Measurements from ENCODE around the gene KCNH8.

Gene KCNH8

DNA sequence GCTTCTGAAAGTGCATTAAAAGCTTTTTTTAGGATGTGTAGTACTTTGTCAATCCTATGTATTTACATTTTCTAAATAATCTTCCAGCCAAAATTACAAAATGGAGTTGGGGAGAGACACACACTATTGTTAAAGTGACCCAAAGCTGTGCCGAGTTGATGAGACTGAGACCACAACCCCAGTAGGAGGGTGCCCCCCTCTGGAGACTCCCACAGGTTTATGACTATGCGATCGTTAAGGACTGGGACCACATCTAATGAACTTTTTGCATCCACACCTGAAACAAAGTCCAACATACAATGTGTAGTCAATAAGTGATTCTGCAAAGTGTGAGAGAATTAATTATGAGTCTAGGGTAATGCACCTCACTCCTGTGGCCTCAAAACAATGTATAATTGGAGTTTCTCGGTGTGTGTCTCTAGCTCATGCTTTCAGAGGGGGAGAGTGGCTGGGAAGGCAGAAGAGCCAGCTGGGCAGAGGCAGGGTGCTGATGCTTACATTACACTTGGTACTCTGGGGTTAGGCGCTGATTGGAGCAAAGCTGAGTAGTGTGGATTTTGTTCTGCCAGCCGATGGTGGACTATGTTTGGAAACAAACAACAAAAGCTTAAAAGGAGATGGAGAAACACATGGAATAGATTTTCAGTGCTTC, 102.8 kb downstream of the KCNH8 start:
- no peak for DNase-seq (ENCODE audit: low read depth)

DNA sequence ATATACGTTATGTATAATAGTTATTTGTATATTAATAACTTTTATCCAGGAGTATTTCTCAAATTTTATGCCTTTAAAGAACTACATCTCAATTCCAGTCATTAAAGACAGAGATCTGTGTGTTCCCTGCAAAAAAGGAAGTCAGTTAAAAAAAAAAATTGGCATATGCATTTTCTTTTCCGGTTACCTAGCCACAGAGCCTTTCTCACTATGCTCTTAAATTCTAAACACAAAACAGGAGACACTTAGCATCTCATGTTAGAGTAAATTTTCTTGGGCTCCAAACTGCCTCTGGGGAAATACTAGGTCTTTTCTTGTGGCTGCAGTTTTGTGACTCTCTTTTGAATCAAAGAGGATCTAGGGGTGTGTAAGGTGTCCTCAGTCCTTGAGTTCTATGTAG, 105.9 kb downstream of the KCNH8 start:
- no peak for DNase-seq (ENCODE audit: low read depth)

DNA sequence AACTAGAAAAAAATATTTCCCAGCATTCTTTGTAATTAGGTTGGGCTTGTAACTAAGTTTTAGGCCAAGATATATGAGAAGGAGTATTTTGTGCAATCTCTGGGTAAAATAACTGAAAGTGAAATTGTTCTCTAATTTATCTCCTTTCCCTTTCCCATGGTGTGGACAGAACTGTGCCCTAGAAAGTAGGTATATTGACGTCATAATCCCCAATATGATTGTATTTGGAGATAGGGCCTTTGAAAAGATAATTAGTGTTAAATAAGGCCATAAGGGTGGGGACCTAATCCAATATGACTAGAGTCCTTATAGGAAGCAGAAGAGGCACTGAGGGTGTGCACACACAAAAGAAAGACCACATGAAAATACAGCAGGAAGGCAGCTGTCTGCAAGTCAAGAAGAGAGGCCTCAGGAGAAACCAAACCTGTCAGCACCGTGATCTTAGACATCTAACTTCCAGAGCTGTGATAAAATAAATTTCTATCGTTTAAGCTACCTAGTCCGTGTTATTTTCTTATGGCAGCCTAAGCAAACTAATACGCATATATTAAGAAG, 106.6 kb downstream of the KCNH8 start:
- no peak for DNase-seq (ENCODE audit: low read depth)

DNA sequence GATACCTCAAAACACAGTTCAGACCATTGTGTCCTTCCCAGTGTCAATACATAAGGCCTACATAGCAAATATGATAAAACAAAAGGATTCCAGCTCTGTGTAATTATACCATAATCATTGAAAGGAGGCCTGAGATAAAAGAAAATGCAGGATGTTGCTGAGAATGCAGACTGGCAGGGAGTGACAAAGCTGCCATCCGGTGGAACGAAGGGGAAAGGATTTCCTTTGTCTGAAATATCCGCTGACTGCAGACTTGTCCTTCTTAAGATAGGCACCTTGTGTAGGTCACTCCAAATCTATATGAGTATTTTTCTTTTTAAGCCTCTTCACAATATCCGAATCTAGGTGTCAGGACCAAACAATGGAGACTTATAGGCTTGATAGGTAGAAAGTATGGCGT, 108.0 kb downstream of the KCNH8 start:
- DNase-seq (ENCODE audit: low read depth): no peak

DNA sequence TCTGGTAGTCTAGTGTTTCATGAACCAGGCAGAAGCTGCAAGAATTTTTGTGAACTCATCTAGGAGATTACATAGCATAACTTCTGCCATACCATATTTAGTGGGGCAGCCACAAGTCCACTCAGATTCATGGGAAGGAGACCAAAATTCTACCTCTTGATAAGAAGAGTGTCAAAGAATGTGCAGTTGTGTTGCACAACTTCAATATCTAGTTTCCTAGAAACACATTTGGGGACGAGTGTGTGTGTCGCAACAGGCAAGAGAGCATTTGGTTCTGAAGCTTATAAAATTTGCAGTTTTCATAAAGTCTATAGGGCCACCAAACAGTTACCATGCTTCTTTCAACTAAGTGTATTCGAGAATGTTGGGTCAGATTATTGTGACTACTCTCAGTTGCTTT, 115.3 kb downstream of the KCNH8 start:
- DNase-seq (ENCODE audit: low read depth): no peak

DNA sequence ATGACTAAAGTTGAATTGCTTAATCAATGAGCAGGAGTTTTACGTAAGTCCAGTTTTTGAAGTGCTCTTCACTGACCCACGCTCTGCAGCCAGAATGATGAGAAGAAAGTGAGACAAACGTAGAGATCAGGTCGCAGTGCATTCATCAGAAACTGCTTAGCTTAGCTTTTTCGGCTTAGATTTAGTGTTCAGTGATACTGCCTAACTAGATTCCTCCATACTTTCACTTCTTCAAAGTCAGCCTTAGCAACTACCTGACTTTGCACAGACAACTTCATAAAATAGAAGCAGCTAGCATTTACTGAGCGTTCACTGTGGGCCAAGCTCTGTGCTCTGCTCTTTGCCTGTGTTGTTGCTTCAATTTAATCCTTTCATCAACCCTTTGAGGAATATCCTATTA, 116.1 kb downstream of the KCNH8 start:
- DNase-seq (ENCODE audit: low read depth): no peak

DNA sequence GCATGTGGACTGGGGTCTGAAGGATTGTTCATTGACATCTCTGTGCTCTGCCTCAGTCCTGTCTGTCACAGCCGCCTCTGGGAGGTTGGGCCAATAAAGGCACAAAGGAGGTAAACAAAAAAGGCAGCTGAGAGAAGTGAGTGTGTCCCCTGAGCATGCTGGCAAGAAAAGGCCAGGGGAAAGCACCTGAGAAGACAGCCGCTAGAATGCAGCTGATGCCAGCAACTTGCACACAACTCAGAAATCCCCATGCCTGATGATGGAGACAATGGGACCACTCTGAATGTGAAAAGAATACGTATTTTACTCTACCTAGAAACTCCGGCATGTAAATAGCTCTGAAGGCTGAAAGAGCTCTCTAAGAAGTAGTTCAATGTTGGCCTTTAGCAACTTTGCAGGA, 118.7 kb downstream of the KCNH8 start:
- no peak for DNase-seq (ENCODE audit: low read depth)

DNA sequence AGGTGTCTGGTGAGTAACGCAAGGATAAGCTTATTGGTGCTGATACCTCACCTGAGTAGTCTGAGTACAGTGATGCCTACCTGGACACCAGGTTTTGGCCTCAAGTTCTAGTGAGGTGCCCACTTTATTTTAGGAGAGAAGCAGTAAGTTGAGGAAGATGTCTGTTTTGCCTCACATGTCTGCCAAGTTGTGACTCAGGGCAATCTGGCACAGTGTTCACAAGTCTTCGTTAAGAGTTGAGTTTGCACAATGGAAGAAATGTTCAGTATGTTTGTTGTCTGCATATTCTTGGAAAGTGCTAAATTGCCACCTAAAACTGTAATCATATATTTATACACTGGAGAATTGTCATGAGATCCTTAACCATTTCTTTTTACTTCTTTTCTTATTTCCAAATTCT, 122.2 kb downstream of the KCNH8 start:
- no peak for DNase-seq (ENCODE audit: low read depth)

DNA sequence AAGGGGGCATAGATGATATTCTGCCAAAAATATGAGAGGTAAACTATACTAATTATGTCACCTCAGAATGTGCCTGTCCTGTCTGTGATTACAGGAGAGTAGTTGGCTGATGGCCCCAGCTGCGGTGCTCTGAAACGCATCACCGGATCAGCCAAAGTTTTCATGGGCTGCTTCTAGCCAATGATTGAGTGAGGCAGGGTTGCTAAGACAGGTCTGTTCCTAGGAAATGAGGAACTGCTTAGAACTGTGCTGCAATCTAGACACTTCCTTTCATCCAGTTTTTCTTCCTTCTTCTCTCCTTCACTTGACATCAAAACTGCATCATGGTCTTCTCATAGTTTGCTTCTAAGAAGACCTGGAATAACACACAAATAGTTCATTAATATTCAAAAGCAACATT, 124.0 kb downstream of the KCNH8 start:
- no peak for DNase-seq (ENCODE audit: low read depth)

DNA sequence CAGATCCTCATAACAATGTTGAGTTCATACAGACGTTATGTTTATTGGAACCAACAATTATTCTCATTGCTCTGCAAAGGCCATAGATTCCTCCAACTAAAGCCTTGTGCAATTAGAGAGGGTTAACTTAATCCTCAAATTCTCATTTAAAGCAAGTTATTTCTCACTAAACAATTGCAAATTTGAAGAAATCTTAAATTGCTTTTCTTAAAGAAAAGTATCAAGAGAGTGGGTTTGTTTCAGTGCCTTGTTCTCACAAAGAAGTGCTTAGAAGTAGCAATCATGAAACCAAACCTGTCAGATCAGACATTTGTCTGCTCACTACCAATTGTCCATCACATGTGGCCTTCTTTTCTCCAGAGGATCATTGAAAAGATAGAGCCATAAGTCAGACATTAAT, 124.8 kb downstream of the KCNH8 start:
- DNase-seq (ENCODE audit: low read depth): no peak

DNA sequence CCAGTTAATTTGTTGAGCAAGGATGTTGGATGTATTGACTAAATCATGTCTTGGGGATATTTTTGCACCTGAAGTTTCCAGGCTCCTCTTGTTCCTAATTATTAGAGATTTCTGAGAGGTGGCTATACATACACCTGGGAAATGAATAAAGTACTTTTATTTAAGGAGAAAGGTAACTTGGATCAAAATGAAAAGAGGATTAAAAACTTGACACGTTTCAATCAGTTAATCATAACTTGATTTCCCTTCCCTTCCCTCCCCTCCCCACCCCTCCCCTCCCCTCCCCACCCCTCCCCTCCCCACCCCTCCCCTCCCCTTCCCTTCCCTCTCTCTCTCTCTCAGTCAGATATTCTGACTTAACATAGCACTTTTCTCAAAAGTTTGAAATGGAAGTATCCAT, 126.3 kb downstream of the KCNH8 start:
- no peak for DNase-seq (ENCODE audit: low read depth)

DNA sequence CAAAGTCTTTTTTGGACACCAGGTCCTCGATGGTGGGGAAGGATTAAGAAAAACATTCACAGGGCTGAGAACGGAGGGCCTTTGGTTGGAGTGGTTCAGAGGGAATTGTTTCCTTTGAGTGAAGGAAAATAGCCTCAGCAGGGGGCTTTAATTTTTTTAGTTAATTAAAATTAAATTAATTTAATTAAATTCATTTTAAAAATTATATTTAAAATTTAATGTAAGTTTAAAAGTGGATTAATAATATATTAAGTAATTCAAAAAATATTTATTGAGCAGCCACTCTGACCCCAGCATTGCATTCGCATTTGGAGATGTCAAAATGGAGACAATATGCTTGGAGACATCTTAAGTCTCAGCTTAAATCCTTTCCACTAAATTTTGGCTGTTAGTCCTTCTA, 136.7 kb downstream of the KCNH8 start:
- DNase-seq (ENCODE audit: low read depth): no peak

DNA sequence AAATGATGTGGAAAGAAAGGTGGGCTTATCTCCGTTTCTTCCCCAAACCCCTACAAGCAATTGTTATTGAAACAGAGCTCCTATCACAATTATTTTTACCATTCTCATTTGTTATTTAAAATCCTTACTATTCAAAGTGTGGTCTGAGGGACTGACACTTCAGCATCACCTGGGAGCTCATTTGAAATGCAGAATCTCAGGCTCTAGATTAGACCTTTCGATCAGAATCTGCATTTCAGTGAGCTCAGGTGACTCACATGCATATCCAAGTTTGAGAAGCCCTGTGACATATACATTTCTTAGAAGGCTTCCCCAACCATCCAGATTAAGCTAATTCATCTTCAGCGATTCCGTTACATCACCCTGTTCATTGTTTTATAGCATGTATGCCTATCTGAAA, 145.0 kb downstream of the KCNH8 start:
- DNase-seq (ENCODE audit: low read depth): no peak

DNA sequence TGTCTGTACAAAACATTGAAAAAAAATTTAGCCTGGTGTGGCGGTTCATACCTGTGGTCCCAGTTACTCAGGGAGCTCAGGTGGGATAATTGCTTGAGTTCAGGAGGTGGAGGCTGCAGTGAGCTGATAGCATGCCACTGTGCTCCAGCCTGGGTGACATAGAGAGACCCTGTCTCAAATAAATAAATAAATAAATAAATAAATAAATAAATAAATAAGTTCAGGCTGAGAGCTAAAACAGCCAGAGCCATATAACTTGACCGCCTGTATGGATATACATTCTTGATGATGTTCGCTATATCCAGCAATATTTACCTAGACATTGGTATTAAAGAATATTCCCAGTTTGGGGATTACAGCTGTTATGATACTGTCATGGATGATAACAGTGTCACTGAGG, 146.9 kb downstream of the KCNH8 start:
- no peak for DNase-seq (ENCODE audit: low read depth)

DNA sequence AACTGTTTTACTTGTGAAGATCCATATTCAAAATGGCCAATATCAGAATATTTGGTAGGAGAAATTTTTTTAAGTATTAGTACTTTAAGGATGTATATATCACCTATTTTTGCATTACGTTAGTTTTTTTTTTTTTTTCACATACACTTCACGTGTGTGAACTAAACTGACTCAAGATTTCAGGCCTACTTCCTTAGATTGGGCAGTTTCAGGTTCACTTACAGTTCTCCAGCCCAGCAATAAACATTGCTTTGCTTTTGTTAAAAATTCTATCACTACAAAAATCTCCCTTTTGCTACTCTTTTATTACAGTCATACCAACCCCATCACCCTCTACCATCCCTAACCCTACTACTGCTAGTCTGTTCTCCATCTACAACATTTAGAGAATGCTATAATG, 183.6 kb downstream of the KCNH8 start:
- DNase-seq (ENCODE audit: low read depth): no peak

DNA sequence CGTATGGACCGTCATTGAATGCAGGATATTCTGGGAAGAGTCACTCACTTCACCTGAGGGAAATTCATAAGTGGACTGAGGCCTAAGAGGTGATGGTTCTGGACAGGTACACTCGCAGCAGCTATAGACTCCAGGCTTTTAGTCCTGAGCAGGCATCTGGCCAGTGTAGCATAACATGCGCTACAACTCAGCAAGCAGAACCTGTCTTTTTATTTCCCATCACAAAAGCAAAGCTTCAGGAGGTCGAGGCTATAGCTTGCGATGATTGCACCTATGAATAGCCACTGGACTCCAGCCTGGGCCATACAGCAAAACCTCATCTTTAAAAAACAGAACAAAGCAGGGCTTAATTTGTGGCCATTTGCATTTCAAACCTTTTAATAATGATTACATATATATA, 185.8 kb downstream of the KCNH8 start:
- DNase-seq (ENCODE audit: low read depth): no peak

DNA sequence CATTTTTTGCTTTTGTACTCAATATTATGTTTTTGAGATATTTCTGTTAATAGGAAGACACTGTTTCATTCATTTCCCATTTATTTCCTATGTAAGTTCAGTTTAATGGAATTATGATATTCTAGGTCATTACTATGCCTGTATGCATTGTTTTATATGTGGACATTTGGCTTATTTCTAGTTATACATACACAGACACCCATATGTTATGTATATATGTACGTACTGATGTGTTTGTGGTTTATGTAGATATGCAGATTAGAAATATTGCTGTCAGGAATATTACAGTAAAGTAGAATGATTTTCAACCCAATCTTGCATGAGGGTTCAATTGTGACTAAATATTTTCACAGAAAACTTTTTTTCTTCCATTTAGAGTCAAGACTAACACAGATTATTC, 190.5 kb downstream of the KCNH8 start:
- no peak for DNase-seq (ENCODE audit: low read depth)

DNA sequence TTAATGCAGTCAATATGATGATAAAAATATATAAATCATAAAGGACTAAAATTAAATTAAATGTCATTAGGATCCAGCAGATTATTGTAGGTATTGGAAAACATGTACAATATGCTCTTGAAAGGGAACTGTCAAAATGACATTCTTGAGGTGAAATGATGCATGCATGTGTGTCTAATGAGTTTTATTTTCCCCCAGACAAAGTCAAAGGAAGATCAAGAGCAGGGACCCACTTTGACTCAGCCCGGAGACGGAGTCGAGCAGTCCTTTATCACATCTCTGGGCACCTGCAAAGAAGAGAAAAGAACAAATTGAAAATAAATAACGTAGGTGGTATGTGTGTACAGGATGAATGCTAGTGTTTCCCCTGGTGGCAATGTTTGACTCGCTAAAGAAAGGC, 194.1 kb downstream of the KCNH8 start:
- no peak for DNase-seq (ENCODE audit: low read depth)

DNA sequence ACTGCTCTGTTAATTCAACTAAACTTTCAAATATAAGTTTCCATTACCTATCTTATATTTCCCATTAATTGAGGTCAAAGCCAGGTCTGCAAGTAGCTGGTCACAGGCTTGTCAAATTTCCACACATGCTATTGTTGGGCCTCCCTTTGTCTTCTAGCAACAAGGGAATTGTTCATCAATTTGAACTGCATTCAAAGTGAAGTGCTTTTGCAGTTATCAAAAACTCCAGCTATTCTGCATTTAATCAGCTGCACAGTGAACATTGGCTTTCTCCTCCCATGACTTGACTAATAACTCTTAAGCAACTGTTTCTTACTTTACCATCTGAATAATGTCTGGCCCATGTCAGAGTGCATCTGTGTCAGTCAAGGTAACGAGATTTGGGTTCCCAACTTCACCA, 198.4 kb downstream of the KCNH8 start:
- DNase-seq (ENCODE audit: low read depth): no peak

DNA sequence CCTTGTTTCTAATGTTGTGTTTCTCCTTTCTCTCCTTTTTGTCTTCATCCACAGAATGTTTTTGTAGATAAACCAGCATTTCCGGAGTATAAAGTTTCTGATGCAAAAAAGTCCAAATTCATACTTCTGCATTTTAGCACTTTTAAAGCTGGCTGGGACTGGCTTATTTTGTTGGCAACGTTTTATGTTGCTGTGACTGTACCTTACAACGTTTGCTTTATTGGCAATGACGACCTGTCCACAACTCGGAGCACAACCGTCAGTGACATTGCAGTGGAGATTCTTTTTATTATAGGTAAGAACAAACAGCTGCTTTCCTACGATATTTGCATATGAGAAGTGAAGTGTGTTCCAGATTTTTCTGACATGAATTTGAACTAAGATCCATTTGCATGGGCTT, 199.4 kb downstream of the KCNH8 start:
- DNase-seq (ENCODE audit: low read depth): no peak

DNA sequence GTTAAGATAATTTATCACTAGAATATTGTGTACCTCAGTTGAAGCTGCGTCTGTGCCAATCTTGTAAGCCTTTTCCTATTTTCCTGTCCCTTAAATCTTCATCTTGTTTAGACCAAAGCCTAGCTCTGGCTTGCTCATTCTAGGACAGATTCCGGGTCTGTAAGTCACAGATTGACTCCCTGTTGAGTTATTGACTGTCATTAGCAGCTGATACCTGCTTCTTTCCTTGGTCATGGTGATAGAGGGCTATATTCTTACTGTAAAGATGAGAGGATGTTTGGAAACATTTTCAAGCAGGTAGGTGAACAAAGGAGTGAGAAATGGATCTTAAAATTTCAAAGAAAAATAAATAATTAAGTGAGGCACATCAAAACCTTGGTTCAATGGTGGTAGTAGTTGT, 200.2 kb downstream of the KCNH8 start:
- DNase-seq (ENCODE audit: low read depth): no peak

DNA sequence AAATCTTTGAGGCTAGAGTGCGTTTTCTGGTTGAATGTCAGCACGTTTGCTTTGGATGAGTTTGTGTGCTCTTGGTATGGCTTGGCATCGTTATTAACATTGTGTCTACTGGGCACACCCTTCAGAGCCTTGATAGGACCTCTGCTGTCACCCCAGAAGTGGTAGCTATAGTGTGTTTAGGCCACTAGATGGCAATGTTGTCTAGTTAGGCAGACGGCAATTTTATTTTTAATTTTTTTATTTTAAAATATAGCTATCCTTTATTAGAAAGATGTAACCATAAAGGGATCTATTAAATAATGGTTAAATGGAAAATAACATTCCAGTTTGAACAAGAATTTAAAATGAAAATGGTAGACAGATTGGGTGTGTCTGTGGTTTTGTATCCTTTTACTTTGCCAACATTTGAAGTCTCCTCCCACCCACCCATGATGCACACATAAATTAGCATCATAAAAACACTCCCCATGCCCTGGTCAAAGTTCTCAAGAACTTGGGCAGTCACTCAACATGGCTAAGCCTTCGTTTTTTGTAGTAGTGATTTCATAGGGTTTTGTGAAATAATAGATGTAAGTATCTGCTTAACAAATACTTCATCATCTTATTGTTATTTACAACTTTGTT, 200.7 kb downstream of the KCNH8 start:
- DNase-seq (ENCODE audit: low read depth): no peak

DNA sequence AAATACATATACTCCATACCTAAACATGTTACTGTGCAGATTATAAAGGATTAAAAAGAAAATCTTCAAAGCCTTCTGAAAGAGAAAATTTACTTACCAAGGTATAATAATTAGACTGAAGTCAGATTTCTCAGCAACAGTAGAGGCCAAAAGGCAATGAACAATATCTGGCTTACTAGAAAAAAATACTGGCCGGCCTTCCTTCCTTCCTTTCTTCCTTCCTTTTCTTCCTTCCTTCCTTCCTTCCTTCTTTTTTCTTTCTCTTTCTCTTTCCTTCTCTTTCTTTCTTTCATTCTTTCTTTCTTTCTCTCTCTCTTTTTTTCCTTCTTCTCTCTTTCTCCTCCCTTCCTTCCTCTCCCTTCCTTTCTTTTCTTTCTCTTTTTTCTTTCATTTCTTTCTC, 209.6 kb downstream of the KCNH8 start:
- DNase-seq (ENCODE audit: low read depth): no peak

DNA sequence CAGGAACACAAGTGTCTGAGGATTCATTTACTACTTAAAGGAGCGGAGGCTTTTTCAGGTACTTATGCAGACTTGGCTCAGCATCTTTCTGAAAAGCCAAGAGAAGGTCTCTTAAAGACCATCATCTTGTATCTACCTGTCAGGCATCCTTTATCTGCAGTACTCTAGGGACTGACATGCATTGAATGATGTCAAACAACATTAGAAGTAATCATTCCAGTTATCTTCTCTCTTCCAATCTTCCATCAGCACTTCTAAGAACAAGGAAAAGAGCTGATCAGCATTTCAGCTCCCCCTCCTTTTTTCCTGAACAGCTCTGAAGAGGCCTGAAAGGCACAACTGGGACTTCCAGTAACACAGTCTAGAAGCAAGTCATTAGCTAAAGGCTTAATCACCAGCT, 214.8 kb downstream of the KCNH8 start:
- no peak for DNase-seq (ENCODE audit: low read depth)
